ENCODE results near the gene LRRN2. TPM values are rescaled to one million over a fixed set of nuclear protein-coding genes. Genes with fewer than 3 reads are reported as not detected.
A peak's percentile ranks its signal among the peaks of the same experiment; 100 is the strongest.
"Not testable (repeated sequence)": the region's sequence is repeated elsewhere in the genome, so short reads cannot be mapped to it uniquely, and the experiment has no call there.

The LRRN2 gene
- total RNA-seq, 2 donors from 2014 or later, result 11.4 to 16.2 TPM

- H3K9me3 Mint-ChIP-seq, result peaks cover 8% of the 10 kb centered on the region
- no peaks in the 10 kb centered on the region for H3K4me1 ChIP-seq (ENCODE audit: control insufficient read depth, insufficient read depth, low read length)
- H3K36me3 Mint-ChIP-seq (ENCODE audit: low read depth), result peaks cover 14% of the 10 kb centered on the region
- H3K4me3 ChIP-seq (ENCODE audit: low read length), result no peak overlapping the region
- H3K9me3 ChIP-seq (ENCODE audit: control insufficient read depth, low read length), result peaks cover 9% of the 10 kb centered on the region
- no peak overlapping the region for H3K27ac Mint-ChIP-seq
- no peaks in the 10 kb centered on the region for H3K4me1 Mint-ChIP-seq
- DNase-seq, result no peak
- H3K4me3 Mint-ChIP-seq, result no peak overlapping the region
- no peak for TF ChIP-seq CTCF (conservative IDR thresholded peaks at IDR 0.05)
- H3K27me3 ChIP-seq (ENCODE audit: control insufficient read depth, insufficient read depth, low read length, poor library complexity, severe bottlenecking), result no peaks in the 10 kb centered on the region
- H3K27me3 Mint-ChIP-seq (ENCODE audit: insufficient read depth), result no peaks in the 10 kb centered on the region
- no peaks in the 10 kb centered on the region for H3K36me3 ChIP-seq (ENCODE audit: control insufficient read depth, insufficient read depth, low read length)
- no peak overlapping the region for H3K9ac ChIP-seq (ENCODE audit: extremely low read depth, low read length, poor library complexity, severe bottlenecking)
- H3K27ac ChIP-seq (ENCODE audit: low read depth, low read length), result peak overlapping the region; percentile 66
- WGBS, 2 experiments (ENCODE audit: insufficient coverage in 1 of 2, insufficient read length in 1 of 2), result 81 to 82% methylated on average over 6 to 19 of the region's 19 CpGs
Observed at GRCh38 chr1:204630132-204630905, 55.2 kb downstream of the LRRN2 start.

- not testable (repeated sequence) for H3K9me3 ChIP-seq (ENCODE audit: control insufficient read depth, low read length); H3K9ac ChIP-seq (ENCODE audit: extremely low read depth, low read length, poor library complexity, severe bottlenecking); H3K4me3 Mint-ChIP-seq; H3K4me3 ChIP-seq (ENCODE audit: low read length); H3K27me3 Mint-ChIP-seq (ENCODE audit: insufficient read depth); H3K27ac Mint-ChIP-seq; H3K4me1 Mint-ChIP-seq; H3K27ac ChIP-seq (ENCODE audit: low read depth, low read length); H3K4me1 ChIP-seq (ENCODE audit: control insufficient read depth, insufficient read depth, low read length); H3K9me3 Mint-ChIP-seq; DNase-seq; H3K36me3 ChIP-seq (ENCODE audit: control insufficient read depth, insufficient read depth, low read length); H3K27me3 ChIP-seq (ENCODE audit: control insufficient read depth, insufficient read depth, low read length, poor library complexity, severe bottlenecking)
- H3K36me3 Mint-ChIP-seq (ENCODE audit: low read depth), result peaks cover 14% of the 10 kb centered on the region
- WGBS, 2 experiments (ENCODE audit: insufficient coverage in 1 of 2, insufficient read length in 1 of 2), result 89 to 99% methylated on average over 3 to 6 of the region's 6 CpGs
Observed at GRCh38 chr1:204629459-204629858, 56.1 kb downstream of the LRRN2 start.

DNA sequence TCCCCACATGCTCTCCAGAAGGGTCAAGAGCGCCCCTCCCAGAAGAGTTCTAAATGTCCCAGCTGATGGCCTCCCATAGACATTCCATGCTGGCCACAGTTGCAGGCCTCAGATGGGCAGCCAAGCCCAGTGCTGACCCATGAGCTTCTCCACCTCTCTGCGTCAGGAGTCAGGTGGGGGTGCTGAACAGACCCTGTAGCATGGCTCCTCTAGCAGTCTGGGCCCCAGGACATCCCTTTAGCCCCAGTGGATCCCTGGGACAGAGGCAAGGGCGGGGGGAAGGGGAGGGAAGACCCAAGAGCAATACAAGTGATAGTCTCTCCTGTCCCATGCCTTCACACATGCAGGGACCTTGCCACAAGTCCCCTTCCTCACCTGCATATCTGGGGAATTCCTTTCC is 56.7 kb downstream of the LRRN2 start:
- Mint-ChIP-seq H3K27me3 (ENCODE audit: insufficient read depth) (no peaks in the 10 kb centered on the region), H3K27ac (no peak overlapping the region), H3K9me3 (peaks cover 8% of the 10 kb centered on the region), H3K4me1 (peaks cover 9% of the 10 kb centered on the region), H3K36me3 (ENCODE audit: low read depth) (peaks cover 14% of the 10 kb centered on the region), H3K4me3 (no peak overlapping the region)
- Histone ChIP-seq H3K27ac (ENCODE audit: low read depth, low read length) (no peak overlapping the region), H3K36me3 (ENCODE audit: control insufficient read depth, insufficient read depth, low read length) (no peaks in the 10 kb centered on the region), H3K4me1 (ENCODE audit: control insufficient read depth, insufficient read depth, low read length) (peaks cover 4% of the 10 kb centered on the region), H3K9me3 (ENCODE audit: control insufficient read depth, low read length) (peaks cover 9% of the 10 kb centered on the region), H3K9ac (ENCODE audit: extremely low read depth, low read length, poor library complexity, severe bottlenecking) (no peak overlapping the region), H3K4me3 (ENCODE audit: low read length) (no peak overlapping the region), H3K27me3 (ENCODE audit: control insufficient read depth, insufficient read depth, low read length, poor library complexity, severe bottlenecking) (no peaks in the 10 kb centered on the region)
- no peak for TF ChIP-seq CTCF (conservative IDR thresholded peaks at IDR 0.05)
- 92 to 100% methylated on average over 1 to 3 of the region's 3 CpGs for WGBS, 2 experiments (ENCODE audit: insufficient coverage in 1 of 2, insufficient read length in 1 of 2)
- DNase-seq, result no peak
